Measurements from ENCODE around the gene TGFB2. TPM values are rescaled to one million over a fixed set of nuclear protein-coding genes. Genes with fewer than 3 reads are reported as not detected.

TGFB2 gene
- total and polyA plus RNA-seq, 2 donors (not counting 3 experiments of a cell fraction or from before 2014, with no cell fraction given), result 21.2 to 43.5 TPM

DNA sequence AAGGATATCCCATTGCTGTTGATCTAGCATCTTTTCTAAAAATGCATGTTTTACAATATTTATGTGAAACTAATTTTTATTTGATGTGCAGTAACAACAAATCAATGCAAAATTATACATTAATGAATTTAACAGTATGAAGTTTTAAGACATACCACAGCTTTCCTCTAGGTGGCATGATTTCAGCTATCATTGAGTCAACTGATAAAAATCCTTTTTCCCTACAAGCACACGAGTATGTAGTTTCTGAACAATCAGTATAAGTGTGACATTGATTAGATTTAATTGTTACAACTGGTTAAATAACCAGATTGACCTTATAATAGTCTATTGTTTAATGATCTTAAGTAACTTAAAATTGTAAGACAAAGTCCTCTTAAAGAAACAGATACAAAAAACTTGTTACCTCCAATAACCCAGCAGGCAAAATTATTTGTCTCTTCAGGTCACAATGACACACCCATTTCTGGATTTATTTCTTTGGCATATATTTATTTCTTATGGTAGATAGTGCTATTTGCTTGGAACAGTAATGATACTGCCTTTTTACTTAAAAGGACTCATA, 5.8 kb upstream of the TGFB2 start:
- Histone ChIP-seq H3K9ac (replicated peaks; ENCODE audit: extremely low read depth, insufficient read depth, low read length) (no peak overlapping the region), H3K79me2 (ENCODE audit: control insufficient read depth, insufficient read depth, low read length) (no peaks in the 10 kb centered on the region), H3K36me3 (ENCODE audit: control insufficient read depth in 2 of 2, extremely low read depth in 1 of 2, insufficient read depth in 2 of 2, low read length in 2 of 2) (no peaks in the 10 kb centered on the region), H3K27me3 (ENCODE audit: control insufficient read depth in 2 of 2, insufficient read depth in 2 of 2, low read length in 2 of 2) (no peaks in the 10 kb centered on the region), H3K4me3 (replicated peaks in 1 of 3; ENCODE audit: insufficient read depth in 1 of 3, low read depth in 1 of 3, low read length in 3 of 3) (no peak overlapping the region), H3K9me1 (replicated peaks; ENCODE audit: control insufficient read depth, extremely low read depth, insufficient read depth, low read length) (no peaks in the 10 kb centered on the region), H3K4me1 (ENCODE audit: control insufficient read depth, extremely low read depth, insufficient read depth, low read length) (no peaks in the 10 kb centered on the region), H4K20me1 (replicated peaks; ENCODE audit: control insufficient read depth, extremely low read depth, insufficient read depth, low read length) (no peaks in the 10 kb centered on the region), H3K4me2 (ENCODE audit: insufficient read depth, low read length) (no peak overlapping the region), H3K9me3 (replicated peaks; ENCODE audit: control insufficient read depth, insufficient read depth, low read length) (no peaks in the 10 kb centered on the region), H3K27ac (ENCODE audit: insufficient read depth, low read depth, low read length) (no peak overlapping the region), H2AFZ (ENCODE audit: low read depth, low read length) (no peak overlapping the region)
- peak; percentile 88 for FAIRE-seq
- ChIA-PET POLR2A (no interaction called here), CTCF (interaction anchor here (0.6 to 9.8 kb wide), 29 partner anchors 8 to 1473 kb away, joined by 3 to 161 read pairs (median 4); no protein-coding TSS in a partner anchor)
- BruUV-seq (replicated peaks), result no TSS peak
- peak; percentile 74 for DNase-seq (ENCODE audit: low read depth, low spot score)
- dilution Hi-C loops (cut with MboI; ENCODE audit: extremely low pct_ligation_motif_present, low sequenced_read_pairs), result no loop called here
- TF ChIP-seq JUN (IDR thresholded peaks at IDR 0.05; ENCODE audit: borderline replicate concordance, insufficient read depth, insufficient read length, low read depth) (no peak), EZH2 (IDR thresholded peaks at IDR 0.05; ENCODE audit: borderline replicate concordance, low read depth, low read length, severe bottlenecking) (no peak)
- TF ChIP-seq, protein P1, sequence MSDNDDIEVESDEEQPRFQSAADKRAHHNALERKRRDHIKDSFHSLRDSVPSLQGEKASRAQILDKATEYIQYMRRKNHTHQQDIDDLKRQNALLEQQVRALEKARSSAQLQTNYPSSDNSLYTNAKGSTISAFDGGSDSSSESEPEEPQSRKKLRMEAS (IDR thresholded peaks at IDR 0.05; ENCODE audit: insufficient read depth, insufficient read length), result no peak
- TF ChIP-seq, protein P2, sequence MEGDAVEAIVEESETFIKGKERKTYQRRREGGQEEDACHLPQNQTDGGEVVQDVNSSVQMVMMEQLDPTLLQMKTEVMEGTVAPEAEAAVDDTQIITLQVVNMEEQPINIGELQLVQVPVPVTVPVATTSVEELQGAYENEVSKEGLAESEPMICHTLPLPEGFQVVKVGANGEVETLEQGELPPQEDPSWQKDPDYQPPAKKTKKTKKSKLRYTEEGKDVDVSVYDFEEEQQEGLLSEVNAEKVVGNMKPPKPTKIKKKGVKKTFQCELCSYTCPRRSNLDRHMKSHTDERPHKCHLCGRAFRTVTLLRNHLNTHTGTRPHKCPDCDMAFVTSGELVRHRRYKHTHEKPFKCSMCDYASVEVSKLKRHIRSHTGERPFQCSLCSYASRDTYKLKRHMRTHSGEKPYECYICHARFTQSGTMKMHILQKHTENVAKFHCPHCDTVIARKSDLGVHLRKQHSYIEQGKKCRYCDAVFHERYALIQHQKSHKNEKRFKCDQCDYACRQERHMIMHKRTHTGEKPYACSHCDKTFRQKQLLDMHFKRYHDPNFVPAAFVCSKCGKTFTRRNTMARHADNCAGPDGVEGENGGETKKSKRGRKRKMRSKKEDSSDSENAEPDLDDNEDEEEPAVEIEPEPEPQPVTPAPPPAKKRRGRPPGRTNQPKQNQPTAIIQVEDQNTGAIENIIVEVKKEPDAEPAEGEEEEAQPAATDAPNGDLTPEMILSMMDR (IDR thresholded peaks at IDR 0.05; ENCODE audit: extremely low read depth in 1 of 2, insufficient read depth in 1 of 2, low read depth in 1 of 2, low read length in 2 of 2), result peak; percentile 41 to 48
- intact Hi-C loops (cut with micrococcal nuclease), result loop anchor here (1.0 to 10.0 kb wide), 3 partner anchors 182 to 728 kb away; no protein-coding TSS in a partner anchor

- POLR2A ChIA-PET, result no interaction called here
- Histone ChIP-seq H3K9ac (replicated peaks; ENCODE audit: extremely low read depth, insufficient read depth, low read length) (no peak overlapping the region), H2AFZ (ENCODE audit: low read depth, low read length) (no peak overlapping the region), H3K9me3 (replicated peaks; ENCODE audit: control insufficient read depth, insufficient read depth, low read length) (no peaks in the 10 kb centered on the region), H4K20me1 (replicated peaks; ENCODE audit: control insufficient read depth, extremely low read depth, insufficient read depth, low read length) (no peaks in the 10 kb centered on the region), H3K36me3 (ENCODE audit: control insufficient read depth in 2 of 2, extremely low read depth in 1 of 2, insufficient read depth in 2 of 2, low read length in 2 of 2) (no peaks in the 10 kb centered on the region), H3K4me3 (replicated peaks in 1 of 3; ENCODE audit: insufficient read depth in 1 of 3, low read depth in 1 of 3, low read length in 3 of 3) (no peak overlapping the region), H3K27me3 (ENCODE audit: control insufficient read depth in 2 of 2, insufficient read depth in 2 of 2, low read length in 2 of 2) (no peaks in the 10 kb centered on the region), H3K4me2 (ENCODE audit: insufficient read depth, low read length) (no peak overlapping the region), H3K79me2 (ENCODE audit: control insufficient read depth, insufficient read depth, low read length) (no peaks in the 10 kb centered on the region), H3K27ac (ENCODE audit: insufficient read depth, low read depth, low read length) (no peak overlapping the region), H3K9me1 (replicated peaks; ENCODE audit: control insufficient read depth, extremely low read depth, insufficient read depth, low read length) (no peaks in the 10 kb centered on the region), H3K4me1 (ENCODE audit: control insufficient read depth, extremely low read depth, insufficient read depth, low read length) (no peaks in the 10 kb centered on the region)
- DNase-seq (ENCODE audit: low read depth, low spot score) (no peak), FAIRE-seq (no peak)
- dilution Hi-C loops (cut with MboI; ENCODE audit: extremely low pct_ligation_motif_present, low sequenced_read_pairs) (no loop called here), intact Hi-C loops (cut with micrococcal nuclease) (no loop called here)
- TF ChIP-seq GATA2 (IDR thresholded peaks at IDR 0.05; ENCODE audit: insufficient read depth, insufficient read length, low read depth, low read length), result no peak
- no peak for TF ChIP-seq POLR2A (IDR thresholded peaks at IDR 0.05; ENCODE audit: low read depth, low read length)
- TF ChIP-seq JUN (IDR thresholded peaks at IDR 0.05; ENCODE audit: borderline replicate concordance, insufficient read depth, insufficient read length, low read depth), result no peak
- TF ChIP-seq, protein P2 (IDR thresholded peaks at IDR 0.05; ENCODE audit: extremely low read depth in 1 of 2, insufficient read depth in 1 of 2, low read depth in 1 of 2, low read length in 2 of 2), result no peak
- TF ChIP-seq FOS (IDR thresholded peaks at IDR 0.05; ENCODE audit: borderline replicate concordance, insufficient read depth, low read length), result no peak
- no peak for TF ChIP-seq MYC (IDR thresholded peaks at IDR 0.05; ENCODE audit: low read depth, low read length)
- TF ChIP-seq, protein P1 (IDR thresholded peaks at IDR 0.05; ENCODE audit: insufficient read depth, insufficient read length), result no peak
- no peak for TF ChIP-seq POLR2AphosphoS5 (IDR thresholded peaks at IDR 0.05; ENCODE audit: insufficient read depth, low read depth, low read length)
- BruUV-seq (replicated peaks), result no TSS peak
- CTCF ChIA-PET, result interaction anchor here (9.8 kb wide), 1 partner anchor 726 kb away, joined by 161 read pairs; no protein-coding TSS in a partner anchor
These were observed 3.8 kb upstream of the TGFB2 start for GRCh38 chr1:218341325-218341724.
